DND-41 (cell line): ENCODE data around the gene TRIP10.
A peak's percentile ranks its signal among the peaks of the same experiment; 100 is the strongest.

Experiments
- ATAC-seq: fragments of 200-7000 bp; cut with Tn5 transposase; 3 replicates; pipeline ENCODE4 v1.9.1; 2021; ENCODE audit warnings: low read depth; ENCODE audit not compliant: insufficient read depth
- DNase-seq: peaks from one replicate; pipeline ENCODE4 v3.0.0-alpha.2; 2020
- H2AFZ ChIP-seq: 2 replicates; pipeline ENCODE4 v1.6.0; 2012; ENCODE audit warnings: low read depth, low read length
- H3K27ac ChIP-seq: 2 replicates; pipeline ENCODE4 v1.5.1; 2012; ENCODE audit warnings: low read length, inconsistent platforms
- H3K27me3 ChIP-seq: fragments of 200-600 bp; sonication (generic); 2 replicates; pipeline ENCODE4 v1.6.0; 2012; ENCODE audit warnings: low read length, mild to moderate bottlenecking, inconsistent platforms; ENCODE audit not compliant: insufficient read depth, poor library complexity
- H3K36me3 ChIP-seq: 2 replicates; pipeline ENCODE4 v1.5.1; 2012; ENCODE audit warnings: low read length, inconsistent platforms; ENCODE audit not compliant: insufficient read depth
- H3K4me1 ChIP-seq: 2 replicates; pipeline ENCODE4 v1.5.1; 2012; ENCODE audit warnings: mild to moderate bottlenecking, low read length; ENCODE audit not compliant: insufficient read depth
- H3K4me2 ChIP-seq: 2 replicates; pipeline ENCODE4 v1.6.0; 2012; ENCODE audit warnings: mild to moderate bottlenecking, moderate library complexity, low read length, inconsistent platforms; ENCODE audit not compliant: insufficient read depth
- H3K4me3 ChIP-seq, 2 experiments: fragments of 200-600 bp in 1 of 2; shearing (Covaris generic) in 1 of 2; 2 replicates each; pipeline ENCODE4 v1.5.1; 2012 to 2016; ENCODE audit warnings: inconsistent platforms in 2 of 2, low read length in 2 of 2, mild to moderate bottlenecking in 2 of 2, low read depth in 1 of 2, moderate library complexity in 1 of 2
- H3K79me2 ChIP-seq: 2 replicates; pipeline ENCODE4 v1.6.0; 2012; ENCODE audit warnings: low read length, inconsistent platforms; ENCODE audit not compliant: insufficient read depth
- H3K9ac ChIP-seq: 2 replicates; pipeline ENCODE4 v1.6.0; 2012; ENCODE audit warnings: low read depth, mild to moderate bottlenecking, inconsistent platforms, low read length, moderate library complexity
- H3K9me3 ChIP-seq: 2 replicates; pipeline ENCODE4 v1.5.1; 2012; ENCODE audit warnings: low read length, moderate library complexity, mild to moderate bottlenecking, inconsistent platforms; ENCODE audit not compliant: insufficient read depth, severe bottlenecking
- H4K20me1 ChIP-seq: 2 replicates; pipeline ENCODE4 v1.6.0; 2012; ENCODE audit warnings: low read length; ENCODE audit not compliant: insufficient read depth
- CTCF ChIP-seq: IDR thresholded peaks from 2 replicates; pipeline ENCODE4 v1.5.1; 2012; ENCODE audit warnings: borderline replicate concordance, low read length, moderate library complexity, mild to moderate bottlenecking; ENCODE audit not compliant: poor library complexity, severe bottlenecking; ENCODE audit errors: extremely low read depth
- EZH2 ChIP-seq: IDR thresholded peaks from 3 replicates; pipeline ENCODE4 v1.6.1; 2012; ENCODE audit warnings: borderline replicate concordance, low read depth, mild to moderate bottlenecking, moderate library complexity, low read length, inconsistent platforms; ENCODE audit not compliant: severe bottlenecking

The TRIP10 gene

DNA sequence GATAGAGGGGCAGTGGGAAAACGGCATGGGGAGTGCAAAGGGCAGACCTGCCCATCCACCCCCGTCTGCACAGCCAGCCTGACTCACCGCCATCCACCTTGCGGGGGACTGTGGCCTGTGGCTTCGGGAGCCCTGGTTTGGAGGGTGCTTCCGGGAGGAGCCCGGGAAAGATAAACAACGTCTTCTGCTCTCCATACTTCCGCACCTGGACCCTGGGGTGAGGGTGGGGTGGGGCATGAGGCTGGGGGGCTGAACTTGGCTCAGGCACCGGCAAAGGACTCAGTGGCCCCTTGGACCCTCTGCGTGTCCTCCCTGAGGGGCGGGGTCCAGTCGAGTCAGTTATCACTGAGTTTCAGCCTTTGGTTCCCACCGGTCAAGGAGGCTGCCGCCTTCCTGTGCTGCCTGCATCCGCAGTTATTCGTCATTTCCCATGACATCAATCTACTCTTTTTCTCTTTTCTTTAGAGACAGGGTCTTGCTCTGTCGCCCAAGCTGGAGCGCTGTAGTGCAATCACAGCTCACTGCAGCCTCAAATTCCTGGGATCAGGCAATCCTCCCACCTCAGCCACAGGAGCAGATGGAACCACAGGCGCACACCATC is 5.3 kb upstream of the TRIP10 start:
- Histone ChIP-seq H3K4me3 (no peak overlapping the region), H3K4me1 (peaks cover 34% of the 10 kb centered on the region), H4K20me1 (peaks cover 3% of the 10 kb centered on the region; the same call in 1 of the 2 replicates), H3K9ac (no peak overlapping the region), H3K27me3 (no peaks in the 10 kb centered on the region), H3K27ac (no peak overlapping the region), H2AFZ (no peak overlapping the region), H3K36me3 (peaks cover 26% of the 10 kb centered on the region), H3K9me3 (no peaks in the 10 kb centered on the region), H3K79me2 (peaks cover 19% of the 10 kb centered on the region), H3K4me2 (no peak overlapping the region)
- no peak for ATAC-seq
- TF ChIP-seq CTCF, result no peak
- no peak for TF ChIP-seq EZH2
- no peak for DNase-seq

- H3K36me3 ChIP-seq, result peaks cover 26% of the 10 kb centered on the region
- peak overlapping the region in 1 of 2 experiments; percentile 85; a peak in 2 of 4 replicates for H3K4me3 ChIP-seq
- TF ChIP-seq CTCF (no peak), EZH2 (no peak)
- peaks cover 3% of the 10 kb centered on the region; the same call in 1 of the 2 replicates for H4K20me1 ChIP-seq
- H3K79me2 ChIP-seq, result peaks cover 26% of the 10 kb centered on the region
- H2AFZ ChIP-seq, result no peak overlapping the region
- no peaks in the 10 kb centered on the region for H3K27me3 ChIP-seq
- peak overlapping the region; percentile 91 for H3K9ac ChIP-seq
- H3K27ac ChIP-seq, result peak overlapping the region; percentile 96; the same call in 1 of the 2 replicates
- peak overlapping the region; percentile 98 for H3K4me2 ChIP-seq
- no peaks in the 10 kb centered on the region for H3K9me3 ChIP-seq
- ATAC-seq, result no peak
- no peak for DNase-seq
- H3K4me1 ChIP-seq, result peaks cover 42% of the 10 kb centered on the region
These were observed 4.1 kb upstream of the TRIP10 start for GRCh38 chr19:6735181-6735911.

GRCh38 chr19:6736169-6736916 is 3.1 kb upstream of the TRIP10 start:
- peak overlapping the region; percentile 96 for H3K27ac ChIP-seq
- DNase-seq, result peak; percentile 68

More at GRCh38 chr19:6736169-6736916, 3.1 kb upstream of the TRIP10 start:
- peak overlapping the region; percentile 85 to 96 for H3K4me3 ChIP-seq
- peak overlapping the region; percentile 79 for H2AFZ ChIP-seq
- no peaks in the 10 kb centered on the region for H3K27me3 ChIP-seq
- peaks cover 3% of the 10 kb centered on the region; the same call in 1 of the 2 replicates for H4K20me1 ChIP-seq
- peak overlapping the region; percentile 91 for H3K9ac ChIP-seq
- H3K79me2 ChIP-seq, result peaks cover 27% of the 10 kb centered on the region
- peak overlapping the region; percentile 98 for H3K4me2 ChIP-seq
- H3K9me3 ChIP-seq, result no peaks in the 10 kb centered on the region
- peaks cover 22% of the 10 kb centered on the region for H3K36me3 ChIP-seq
- TF ChIP-seq CTCF (peak; percentile 68), EZH2 (no peak)
- H3K4me1 ChIP-seq, result peaks cover 52% of the 10 kb centered on the region
- 0 out of 3 replicates have a peak, but pooled peaks have one; percentile 0 for ATAC-seq
